ENCODE data around the gene TACC2. TPM values are rescaled to one million over a fixed set of nuclear protein-coding genes. Genes with fewer than 3 reads are reported as not detected.

Gene TACC2
- total and polyA plus RNA-seq, 4 donors: 43.3 to 309 (median 127) TPM

GRCh38 chr10:121978511-121978910, 10.5 kb upstream of the TACC2 start:
- no peak overlapping the region for H3K4me3 ChIP-seq
- H3K9me3 ChIP-seq (ENCODE audit: control insufficient read depth in 4 of 4, insufficient read depth in 3 of 4, low read length in 3 of 4): no peaks in the 10 kb centered on the region
- 78 to 90% methylated on average over 26 of the region's 26 CpGs for WGBS, 2 donors
- no peak overlapping the region for H3K27ac ChIP-seq (ENCODE audit: low read depth in 1 of 2, low read length in 1 of 2)
- H3K36me3 ChIP-seq (ENCODE audit: control insufficient read depth in 4 of 4, insufficient read depth in 4 of 4, low read length in 4 of 4): no peaks in the 10 kb centered on the region
- ATAC-seq (ENCODE audit: insufficient read depth, low FRiP score) (no peak), DNase-seq (no peak)
- H3K4me1 ChIP-seq (ENCODE audit: control insufficient read depth in 5 of 5, insufficient read depth in 5 of 5, low read length in 5 of 5): peaks cover 2 to 7% (median 3%) of the 10 kb centered on the region in 5 donors
- no peak for TF ChIP-seq CTCF (IDR thresholded peaks at IDR 0.05; ENCODE audit: control extremely low read depth, extremely low read depth)
- no peaks in the 10 kb centered on the region for H3K27me3 ChIP-seq (ENCODE audit: control insufficient read depth in 3 of 3, insufficient read depth in 3 of 3, low read length in 2 of 3)
- no peak overlapping the region for H3K9ac ChIP-seq (ENCODE audit: insufficient read depth in 1 of 2, low read length in 2 of 2)

- ATAC-seq (ENCODE audit: insufficient read depth, low FRiP score): no peak
- 88 to 92% methylated on average over 2 of the region's 2 CpGs for WGBS, 2 donors
- no peak for TF ChIP-seq CTCF (IDR thresholded peaks at IDR 0.05; ENCODE audit: control extremely low read depth, extremely low read depth)
Measured at GRCh38 chr10:121981346-121981745, 7.6 kb upstream of the TACC2 start.

DNA sequence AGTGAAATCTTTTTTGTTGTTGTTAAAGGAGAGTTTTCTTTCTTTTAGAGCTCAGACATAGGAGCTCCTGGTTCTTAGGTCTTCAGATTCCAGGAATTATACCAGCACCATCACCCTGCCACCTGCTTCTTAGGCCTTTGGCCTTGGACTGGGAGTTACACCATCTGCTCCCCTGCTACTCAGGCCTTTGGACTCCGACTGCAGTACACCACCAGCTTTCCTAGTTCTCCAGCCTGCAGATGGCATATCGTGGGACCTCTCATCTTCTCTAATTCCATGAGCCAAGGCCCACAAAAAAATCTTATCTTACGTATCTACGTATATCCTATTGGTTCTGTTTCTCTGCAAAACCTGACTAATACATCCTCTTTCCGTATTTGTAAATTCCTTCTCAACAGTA, 5.1 kb upstream of the TACC2 start:
- H3K27ac ChIP-seq (ENCODE audit: low read depth in 1 of 2, low read length in 1 of 2): no peak overlapping the region
- DNase-seq: no peak
- no peaks in the 10 kb centered on the region for H3K4me1 ChIP-seq (ENCODE audit: control insufficient read depth in 5 of 5, insufficient read depth in 5 of 5, low read length in 5 of 5)
- H3K9ac ChIP-seq (ENCODE audit: insufficient read depth in 1 of 2, low read length in 2 of 2): no peak overlapping the region
- WGBS, 2 donors: 92 to 95% methylated on average over 5 of the region's 5 CpGs
- ATAC-seq (ENCODE audit: insufficient read depth, low FRiP score): no peak
- H3K9me3 ChIP-seq (ENCODE audit: control insufficient read depth in 4 of 4, insufficient read depth in 3 of 4, low read length in 3 of 4): peaks cover 0 to 3% (median 0%) of the 10 kb centered on the region in 4 donors
- no peaks in the 10 kb centered on the region for H3K36me3 ChIP-seq (ENCODE audit: control insufficient read depth in 4 of 4, insufficient read depth in 4 of 4, low read length in 4 of 4)
- no peak for TF ChIP-seq CTCF (IDR thresholded peaks at IDR 0.05; ENCODE audit: control extremely low read depth, extremely low read depth)
- H3K4me3 ChIP-seq: no peak overlapping the region
- no peaks in the 10 kb centered on the region for H3K27me3 ChIP-seq (ENCODE audit: control insufficient read depth in 3 of 3, insufficient read depth in 3 of 3, low read length in 2 of 3)

More at GRCh38 chr10:121981346-121981745, 7.6 kb upstream of the TACC2 start:
- H3K9me3 ChIP-seq (ENCODE audit: control insufficient read depth in 4 of 4, insufficient read depth in 3 of 4, low read length in 3 of 4): peaks cover 0 to 3% (median 0%) of the 10 kb centered on the region in 4 donors
- no peak overlapping the region for H3K4me3 ChIP-seq
- no peaks in the 10 kb centered on the region for H3K27me3 ChIP-seq (ENCODE audit: control insufficient read depth in 3 of 3, insufficient read depth in 3 of 3, low read length in 2 of 3)
- DNase-seq: no peak
- H3K36me3 ChIP-seq (ENCODE audit: control insufficient read depth in 4 of 4, insufficient read depth in 4 of 4, low read length in 4 of 4): no peaks in the 10 kb centered on the region
- H3K4me1 ChIP-seq (ENCODE audit: control insufficient read depth in 5 of 5, insufficient read depth in 5 of 5, low read length in 5 of 5): peaks cover 0 to 2% (median 0%) of the 10 kb centered on the region in 5 donors
- no peak overlapping the region for H3K27ac ChIP-seq (ENCODE audit: low read depth in 1 of 2, low read length in 1 of 2)
- H3K9ac ChIP-seq (ENCODE audit: insufficient read depth in 1 of 2, low read length in 2 of 2): no peak overlapping the region

DNA sequence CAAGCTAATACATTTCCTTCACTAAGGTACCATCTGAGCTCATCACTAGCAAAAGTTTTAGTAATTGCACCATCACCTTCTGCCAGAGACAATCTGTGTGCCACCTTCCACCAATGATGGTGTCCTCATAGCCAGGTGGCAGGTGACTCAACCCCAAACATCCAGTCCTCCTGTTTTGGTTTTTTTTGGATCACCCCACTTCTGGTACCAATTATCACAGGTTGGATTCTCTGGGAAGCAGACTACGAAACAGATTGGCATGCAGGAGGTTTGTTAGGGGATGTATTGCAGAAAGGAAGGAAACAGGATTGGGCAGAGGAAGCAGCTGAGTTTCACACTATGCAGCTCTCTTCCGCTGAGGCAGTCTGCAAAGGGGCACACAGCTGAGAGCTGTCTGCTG, 4.5 kb upstream of the TACC2 start:
- Histone ChIP-seq H3K4me3 (no peak overlapping the region), H3K27me3 (ENCODE audit: control insufficient read depth in 3 of 3, insufficient read depth in 3 of 3, low read length in 2 of 3) (no peaks in the 10 kb centered on the region), H3K27ac (ENCODE audit: low read depth in 1 of 2, low read length in 1 of 2) (no peak overlapping the region), H3K36me3 (ENCODE audit: control insufficient read depth in 4 of 4, insufficient read depth in 4 of 4, low read length in 4 of 4) (no peaks in the 10 kb centered on the region), H3K9ac (ENCODE audit: insufficient read depth in 1 of 2, low read length in 2 of 2) (no peak overlapping the region), H3K9me3 (ENCODE audit: control insufficient read depth in 4 of 4, insufficient read depth in 3 of 4, low read length in 3 of 4) (peaks cover 0 to 3% (median 0%) of the 10 kb centered on the region in 4 donors), H3K4me1 (ENCODE audit: control insufficient read depth in 5 of 5, insufficient read depth in 5 of 5, low read length in 5 of 5) (no peaks in the 10 kb centered on the region)
- ATAC-seq (ENCODE audit: insufficient read depth, low FRiP score): no peak
- 58 to 59% methylated on average over 2 of the region's 2 CpGs for WGBS, 2 donors
- DNase-seq: no peak
- TF ChIP-seq CTCF (IDR thresholded peaks at IDR 0.05; ENCODE audit: control extremely low read depth, extremely low read depth): no peak

Measured in lung (tissue), 12 donors.